Duodenal mucosa (tissue), 2 donors: ENCODE data around the gene ERI2.
A peak's percentile ranks its signal among the peaks of the same experiment; 100 is the strongest.

Source experiments
- H3K27ac ChIP-seq: one replicate; pipeline ENCODE4 v1.7.0; 2013; ENCODE audit warnings: low read depth, low read length
- H3K27me3 ChIP-seq, 2 donors: one replicate each; pipeline ENCODE4 v1.7.0; 2013; ENCODE audit warnings: low read length in 2 of 2, control low read depth in 1 of 2; ENCODE audit not compliant: insufficient read depth in 2 of 2, control insufficient read depth in 1 of 2
- H3K36me3 ChIP-seq, 2 donors: one replicate each; pipeline ENCODE4 v1.7.0; 2013; ENCODE audit warnings: low read length in 2 of 2, control low read depth in 1 of 2; ENCODE audit not compliant: insufficient read depth in 2 of 2, control insufficient read depth in 1 of 2
- H3K4me1 ChIP-seq, 2 donors: one replicate each; pipeline ENCODE4 v1.7.0; 2013; ENCODE audit warnings: low read length in 2 of 2, control low read depth in 1 of 2; ENCODE audit not compliant: insufficient read depth in 2 of 2, control insufficient read depth in 1 of 2
- H3K4me3 ChIP-seq, 2 donors: one replicate each; pipeline ENCODE4 v1.7.0; 2013; ENCODE audit warnings: low read length in 2 of 2, low read depth in 1 of 2
- H3K9ac ChIP-seq, 2 donors: one replicate each; pipeline ENCODE4 v1.7.0; 2013; ENCODE audit warnings: low read length in 2 of 2, low read depth in 1 of 2
- H3K9me3 ChIP-seq, 2 donors: one replicate each; pipeline ENCODE4 v1.7.0; 2013; ENCODE audit warnings: low read length in 2 of 2, control low read depth in 1 of 2; ENCODE audit not compliant: control insufficient read depth in 1 of 2

The ERI2 gene, protein sequence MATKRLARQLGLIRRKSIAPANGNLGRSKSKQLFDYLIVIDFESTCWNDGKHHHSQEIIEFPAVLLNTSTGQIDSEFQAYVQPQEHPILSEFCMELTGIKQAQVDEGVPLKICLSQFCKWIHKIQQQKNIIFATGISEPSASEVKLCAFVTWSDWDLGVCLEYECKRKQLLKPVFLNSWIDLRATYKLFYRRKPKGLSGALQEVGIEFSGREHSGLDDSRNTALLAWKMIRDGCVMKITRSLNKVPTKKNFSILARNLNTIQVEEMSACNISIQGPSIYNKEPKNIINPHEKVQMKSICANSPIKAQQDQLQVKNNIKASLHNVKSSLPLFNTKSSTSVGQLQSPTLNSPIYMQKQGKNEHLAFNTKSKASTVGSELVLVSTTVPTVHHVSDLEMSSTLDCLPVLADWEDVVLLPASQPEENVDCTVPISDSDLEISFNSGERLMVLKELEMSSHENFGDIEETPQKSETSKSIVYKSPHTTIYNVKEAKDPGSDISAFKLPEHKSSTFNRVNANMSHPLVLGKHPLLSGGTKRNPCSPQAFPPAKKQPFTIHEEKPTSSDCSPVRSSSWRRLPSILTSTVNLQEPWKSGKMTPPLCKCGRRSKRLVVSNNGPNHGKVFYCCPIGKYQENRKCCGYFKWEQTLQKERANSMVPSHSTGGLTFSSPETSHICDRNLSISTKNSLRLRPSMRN

DNA sequence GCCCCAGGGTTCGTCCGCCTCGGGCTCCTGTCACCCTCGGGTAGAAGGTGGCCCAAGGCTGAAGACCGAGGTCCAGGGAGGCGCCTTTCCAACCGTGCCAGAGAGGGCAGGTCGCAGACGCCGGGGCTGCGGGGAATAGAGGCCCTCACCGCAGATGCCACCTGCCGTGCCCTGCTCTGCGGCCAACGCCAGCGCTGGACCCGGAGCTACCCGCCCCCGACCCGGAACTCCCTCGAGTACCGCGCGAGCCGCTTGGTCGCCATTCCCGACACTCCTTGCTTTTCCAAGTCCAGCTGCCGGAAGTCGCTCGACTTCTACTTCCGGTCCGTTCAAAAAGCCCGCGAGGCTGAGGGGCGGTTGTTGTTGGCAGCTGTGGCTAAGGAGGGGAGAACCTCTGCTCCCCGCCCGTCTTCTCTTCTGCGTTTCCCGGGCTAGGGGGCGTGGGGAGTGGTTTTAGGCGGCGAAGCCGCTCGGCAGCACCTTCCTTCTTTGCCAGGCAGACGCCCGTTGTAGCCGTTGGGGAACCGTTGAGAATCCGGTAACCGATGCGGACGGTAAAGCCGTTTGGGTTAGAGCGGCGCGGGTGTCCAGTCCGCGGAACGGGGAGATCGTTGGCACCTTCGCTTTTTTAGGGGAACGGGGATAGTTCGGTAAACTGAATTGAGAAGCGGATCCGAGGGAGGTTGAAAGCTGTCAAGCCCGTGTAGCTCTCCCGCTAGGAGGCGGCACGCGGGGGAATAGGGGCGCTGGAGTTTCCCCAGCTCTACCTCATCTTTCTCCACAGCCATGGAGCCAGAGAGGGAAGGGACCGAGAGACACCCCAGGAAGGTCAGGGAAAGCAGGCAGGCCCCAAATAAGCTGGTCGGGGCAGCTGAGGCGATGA lies at the start of gene ERI2, which contains the start of gene REXO5:
Gene ERI2 (minus strand): TSS at position 305 of the 883 bp plus-strand sequence. CDS start 42 bp downstream, at position 263.
Gene REXO5 (plus strand): TSS at position 360 of the 883 bp plus-strand sequence. CDS start 427 bp downstream, at position 787.
- H3K36me3 ChIP-seq: no peaks in the 10 kb centered on the region
- H3K9ac ChIP-seq: peak within 1 kb of the TSS; percentile 85 to 86
- no peaks in the 10 kb centered on the region for H3K9me3 ChIP-seq
- peaks cover 4 to 5% of the 10 kb centered on the region in 2 donors for H3K4me1 ChIP-seq
- H3K27me3 ChIP-seq: no peaks in the 10 kb centered on the region
- H3K27ac ChIP-seq: peak within 1 kb of the TSS; percentile 86
- H3K4me3 ChIP-seq: peak within 1 kb of the TSS; percentile 94 to 95

DNA sequence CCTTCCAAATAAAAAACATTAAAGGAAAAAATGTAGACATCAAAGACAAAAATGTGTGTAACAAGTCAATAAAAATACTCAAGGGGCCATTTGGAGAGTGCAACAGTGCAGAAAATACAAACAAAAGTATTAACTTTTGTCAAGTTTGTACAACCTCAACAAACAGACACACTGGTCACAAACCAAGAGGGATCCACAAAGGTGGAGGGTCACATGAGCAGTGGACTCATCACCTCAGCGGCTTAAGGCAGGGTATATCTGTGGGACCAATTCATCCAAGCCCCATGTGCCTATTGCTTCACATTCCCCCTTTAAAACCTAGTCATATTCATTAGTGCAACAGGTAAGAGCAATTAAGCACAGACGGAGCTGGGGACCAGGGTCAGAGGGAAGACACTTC lies 48.7 kb upstream of the ERI2 start:
- no peaks in the 10 kb centered on the region for H3K4me1 ChIP-seq
- no peak overlapping the region for H3K4me3 ChIP-seq
- H3K27me3 ChIP-seq: no peaks in the 10 kb centered on the region
- H3K36me3 ChIP-seq: peaks cover 7 to 16% of the 10 kb centered on the region in 2 donors
- no peak overlapping the region for H3K9ac ChIP-seq
- no peaks in the 10 kb centered on the region for H3K9me3 ChIP-seq
- H3K27ac ChIP-seq: no peak overlapping the region

DNA sequence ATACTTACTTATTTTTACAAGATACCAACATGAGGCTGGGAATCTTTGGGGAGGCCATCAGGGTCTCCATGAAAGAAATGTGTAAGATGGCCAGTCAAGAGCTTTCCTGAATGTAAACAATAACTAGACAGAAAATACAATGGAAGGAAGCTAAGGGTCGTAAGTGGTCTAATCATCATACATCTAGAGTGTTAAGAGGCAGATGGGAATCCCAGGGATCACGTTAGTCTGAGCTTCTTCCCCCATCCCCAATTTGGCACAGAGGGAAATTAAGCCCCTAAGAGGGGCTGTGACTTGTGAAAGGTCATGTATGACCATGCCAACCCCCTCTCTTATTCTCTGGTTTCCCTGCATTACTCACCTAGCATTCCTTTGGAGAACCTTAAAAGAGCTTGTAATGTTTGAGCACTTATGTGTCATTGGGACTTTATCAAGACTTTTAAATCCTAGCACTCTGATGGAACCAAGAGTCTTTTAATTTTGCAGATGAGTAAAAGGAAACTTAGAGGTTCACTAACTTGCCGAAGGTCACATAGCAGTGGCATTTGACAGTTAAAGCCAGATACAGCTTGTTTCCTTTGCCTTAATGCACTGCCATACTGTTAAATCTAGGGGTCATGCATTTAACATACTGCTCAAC lies 47.8 kb upstream of the ERI2 start:
- H3K9me3 ChIP-seq: no peaks in the 10 kb centered on the region
- peaks cover 7 to 10% of the 10 kb centered on the region in 2 donors for H3K36me3 ChIP-seq
- no peak overlapping the region for H3K4me3 ChIP-seq
- no peaks in the 10 kb centered on the region for H3K4me1 ChIP-seq
- no peaks in the 10 kb centered on the region for H3K27me3 ChIP-seq
- no peak overlapping the region for H3K27ac ChIP-seq
- no peak overlapping the region for H3K9ac ChIP-seq

DNA sequence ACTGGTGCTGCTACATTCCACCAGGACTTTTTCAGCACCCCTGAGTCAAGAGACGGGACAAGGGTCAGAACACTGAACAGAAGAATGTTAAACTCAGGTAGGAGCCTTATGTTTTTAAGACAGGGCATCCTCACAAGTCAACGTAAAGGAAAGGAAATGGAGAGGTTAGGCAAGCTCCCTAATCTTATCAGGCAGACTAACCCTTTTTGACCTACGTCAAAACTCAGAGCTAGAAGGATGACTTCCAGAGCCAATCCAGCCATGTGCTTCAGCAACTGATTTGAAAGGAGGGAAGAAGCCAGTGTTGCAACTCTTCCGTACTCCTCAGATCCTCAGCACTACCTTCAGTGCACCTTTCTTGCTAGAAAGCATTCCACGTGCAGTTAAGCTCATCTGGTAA lies 46.9 kb upstream of the ERI2 start:
- no peaks in the 10 kb centered on the region for H3K27me3 ChIP-seq
- no peak overlapping the region for H3K4me3 ChIP-seq
- no peaks in the 10 kb centered on the region for H3K9me3 ChIP-seq
- H3K27ac ChIP-seq: no peak overlapping the region
- no peaks in the 10 kb centered on the region for H3K4me1 ChIP-seq
- H3K9ac ChIP-seq: no peak overlapping the region
- peaks cover 7 to 10% of the 10 kb centered on the region in 2 donors for H3K36me3 ChIP-seq

DNA sequence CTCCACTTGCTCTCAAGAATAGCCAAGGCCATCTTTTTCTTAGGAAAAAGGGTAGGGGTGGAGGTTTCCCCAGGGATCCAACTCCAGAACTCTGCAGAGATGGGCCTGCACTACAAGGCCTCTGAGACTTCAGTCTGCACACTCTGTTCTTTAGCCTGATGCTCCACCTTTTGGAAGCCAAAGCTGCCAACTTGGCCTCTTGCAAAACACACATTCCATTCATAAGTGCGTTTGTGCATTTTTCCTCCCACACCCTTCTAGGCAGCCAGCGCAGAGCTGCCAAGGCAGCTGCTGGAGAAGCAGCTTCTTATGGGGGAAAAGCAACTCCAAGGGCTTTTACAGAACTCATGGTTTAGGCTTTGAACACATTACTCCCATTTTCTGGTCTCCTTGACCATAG lies 45.3 kb upstream of the ERI2 start:
- peaks cover 7 to 10% of the 10 kb centered on the region in 2 donors for H3K36me3 ChIP-seq
- no peak overlapping the region for H3K4me3 ChIP-seq
- H3K27ac ChIP-seq: no peak overlapping the region
- no peaks in the 10 kb centered on the region for H3K27me3 ChIP-seq
- H3K9me3 ChIP-seq: no peaks in the 10 kb centered on the region
- H3K4me1 ChIP-seq: no peaks in the 10 kb centered on the region
- no peak overlapping the region for H3K9ac ChIP-seq

DNA sequence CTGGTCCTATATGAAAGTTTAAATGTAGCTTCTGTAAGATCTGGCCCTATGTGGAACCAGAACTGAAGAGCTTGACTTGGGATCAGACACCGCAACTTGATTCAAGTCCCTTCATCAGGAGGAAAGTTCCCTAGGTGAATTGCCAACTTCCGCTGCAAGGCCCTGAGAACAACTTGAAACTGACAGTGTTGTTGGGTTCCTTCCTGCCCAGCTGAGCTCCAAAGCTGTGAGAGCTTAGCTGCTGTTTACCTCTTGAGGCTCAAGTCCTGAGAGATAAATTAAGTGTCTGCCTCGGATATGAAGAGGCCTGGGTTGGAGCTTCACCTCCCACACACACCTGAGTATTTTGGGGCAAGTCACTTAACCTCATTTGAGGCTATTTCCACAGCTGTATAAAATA lies 44.7 kb upstream of the ERI2 start:
- no peaks in the 10 kb centered on the region for H3K4me1 ChIP-seq
- H3K27me3 ChIP-seq: no peaks in the 10 kb centered on the region
- H3K36me3 ChIP-seq: peaks cover 7 to 16% of the 10 kb centered on the region in 2 donors
- no peak overlapping the region for H3K4me3 ChIP-seq
- H3K9me3 ChIP-seq: no peaks in the 10 kb centered on the region
- no peak overlapping the region for H3K9ac ChIP-seq
- no peak overlapping the region for H3K27ac ChIP-seq

DNA sequence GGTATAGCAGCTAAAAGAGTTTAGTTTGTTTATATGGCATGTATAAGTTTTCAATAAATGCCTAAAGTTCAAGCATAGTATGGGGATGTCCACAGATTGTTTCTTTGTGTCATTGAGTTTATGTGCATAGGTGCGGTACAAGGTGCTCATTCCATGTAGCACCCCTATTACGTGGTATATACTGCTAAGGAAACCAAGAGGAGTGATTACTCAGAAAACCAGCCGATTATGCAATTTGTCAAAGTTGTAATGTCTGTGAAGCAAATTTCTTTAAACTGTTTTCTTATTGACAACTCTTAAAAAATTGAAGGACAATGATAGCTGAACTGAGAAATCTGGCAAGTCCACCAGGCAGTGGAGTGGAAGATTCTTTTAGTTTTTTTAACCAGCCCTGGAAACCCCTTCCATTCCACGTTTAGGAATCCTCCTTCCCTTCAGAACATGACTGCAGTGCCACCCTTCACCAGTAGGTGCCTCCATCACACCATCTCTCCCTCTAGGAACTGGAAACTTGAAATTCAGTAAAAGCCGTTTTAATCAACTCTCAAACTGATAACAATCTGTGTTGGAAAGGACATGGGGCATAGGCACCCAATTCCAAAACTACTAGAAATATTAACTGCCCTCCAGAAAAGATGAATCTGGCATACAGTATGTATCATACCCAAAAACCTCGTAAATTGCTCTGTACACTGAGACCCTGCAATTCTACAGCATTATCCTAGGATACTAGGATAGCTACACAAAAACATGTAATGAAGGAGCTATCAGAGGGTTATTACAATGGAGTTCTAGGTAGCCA lies 43.5 kb upstream of the ERI2 start:
- Histone ChIP-seq H3K27me3 (no peaks in the 10 kb centered on the region), H3K9me3 (no peaks in the 10 kb centered on the region), H3K4me3 (no peak overlapping the region), H3K4me1 (no peaks in the 10 kb centered on the region), H3K9ac (peak overlapping the region in 1 of 2 donors; percentile 33), H3K27ac (no peak overlapping the region), H3K36me3 (peaks cover 0 to 10% of the 10 kb centered on the region in 2 donors)

DNA sequence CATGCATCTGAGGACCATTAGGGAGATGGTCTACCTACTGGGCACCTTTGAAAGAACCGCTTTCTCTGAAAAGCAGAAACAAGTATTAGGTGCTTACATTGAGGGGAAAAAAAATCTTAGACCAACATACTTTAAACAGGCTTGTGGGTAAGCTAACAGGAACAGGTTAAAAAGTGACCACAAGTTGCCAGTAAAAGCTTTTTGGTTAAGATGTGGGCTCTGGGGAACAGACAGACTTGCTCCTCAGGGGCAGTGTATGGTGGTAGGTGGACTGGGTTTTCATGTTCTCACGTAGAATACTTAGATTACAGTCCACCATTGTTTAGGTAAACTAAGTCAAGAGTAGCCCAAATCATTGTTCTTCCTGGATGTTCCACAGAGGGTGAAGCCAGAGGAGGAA lies 41.3 kb upstream of the ERI2 start:
- H3K4me1 ChIP-seq: no peaks in the 10 kb centered on the region
- no peak overlapping the region for H3K4me3 ChIP-seq
- peaks cover 0 to 12% of the 10 kb centered on the region in 2 donors for H3K36me3 ChIP-seq
- no peak overlapping the region for H3K27ac ChIP-seq
- H3K27me3 ChIP-seq: no peaks in the 10 kb centered on the region
- H3K9me3 ChIP-seq: no peaks in the 10 kb centered on the region
- H3K9ac ChIP-seq: no peak overlapping the region

DNA sequence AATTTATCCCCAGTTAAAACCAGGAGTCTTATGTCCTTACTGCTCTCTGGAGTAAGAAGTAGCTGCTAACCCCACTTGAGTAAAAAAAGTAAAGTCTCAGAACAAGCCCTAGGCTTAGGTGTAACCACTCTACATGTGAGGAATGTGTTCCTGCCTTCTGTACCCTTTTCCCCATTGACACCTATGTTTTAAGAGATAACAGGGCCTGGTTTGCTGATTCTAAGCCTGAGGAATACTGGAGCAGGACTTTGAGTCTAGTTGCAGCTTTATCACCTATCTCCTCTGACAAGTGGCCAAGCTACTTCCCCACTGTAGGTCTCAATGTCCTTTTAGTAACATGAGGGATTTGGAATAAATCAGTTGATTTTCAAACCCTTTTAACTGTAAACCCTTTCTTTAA lies 40.3 kb upstream of the ERI2 start:
- Histone ChIP-seq H3K36me3 (peaks cover 0 to 14% of the 10 kb centered on the region in 2 donors), H3K9me3 (no peaks in the 10 kb centered on the region), H3K27me3 (no peaks in the 10 kb centered on the region), H3K27ac (no peak overlapping the region), H3K9ac (no peak overlapping the region), H3K4me1 (no peaks in the 10 kb centered on the region), H3K4me3 (no peak overlapping the region)
